HepG2 (cell line): ENCODE measurements around the gene METTL15. TPM values are rescaled to one million over a fixed set of nuclear protein-coding genes. Genes with fewer than 3 reads are reported as not detected.

Experiments
- ATAC-seq: fragments of 200-7000 bp; cut with Tn5 transposase; 3 replicates; pipeline ENCODE4 v1.9.1; 2020; ENCODE audit warnings: mild to moderate bottlenecking, moderate library complexity
- BruUV-seq: library from RNA; stranded (reverse); fragments of 400-500 nt; replicated peaks from 2 replicates; lab custom pipeline; 2021; lab: Mats Ljungman, UMichigan
- CTCF ChIA-PET: fragments of 300-600 bp; formaldehyde crosslinking; extraction: SDS; loops from one replicate; lab custom pipeline; 2021; ENCODE audit warnings: low total read pairs, inconsistent platforms, low intra/inter-chr PET ratio; lab: Yijun Ruan, JAX
- POLR2A ChIA-PET: fragments of 350-600 bp; sonication (Branson Sonifier 250); formaldehyde crosslinking; loops from one replicate; lab custom pipeline; 2020; ENCODE audit warnings: antibody characterized with exemption, inconsistent platforms; lab: Yijun Ruan, JAX
- DNase-seq: peaks from one replicate; pipeline ENCODE4 v3.0.0-alpha.2; 2015; ENCODE audit warnings: low spot score
- FAIRE-seq: peaks from 3 replicates; lab custom pipeline; 2011; peaks lifted over from hg19 to GRCh38; lab: Jason Lieb, UNC
- H2AFZ ChIP-seq: one replicate; pipeline ENCODE4 v1.6.1; 2011; ENCODE audit warnings: low read length, inconsistent platforms
- H3K27ac ChIP-seq: fragments of 300-600 bp; 3 replicates; pipeline ENCODE4 v1.8.0; 2011; ENCODE audit warnings: mixed run types, mild to moderate bottlenecking, mixed read lengths, low read length, inconsistent platforms; ENCODE audit not compliant: insufficient read depth; ENCODE audit errors: extremely low read length
- H3K27me3 ChIP-seq, 2 experiments: fragments of 200-600 bp in 1 of 2; 2 replicates in 1 of 2; 3 replicates in 1 of 2; pipeline versions ENCODE4 v1.6.0 to v1.8.0; 2011; ENCODE audit warnings: low read length in 2 of 2, mild to moderate bottlenecking in 2 of 2, moderate library complexity in 2 of 2, inconsistent platforms in 1 of 2; ENCODE audit not compliant: insufficient read depth in 2 of 2, control insufficient read depth in 1 of 2
- H3K36me3 ChIP-seq, 2 experiments: fragments of 200-600 bp in 1 of 2; replicated peaks in 1 of 2; 2 replicates in 1 of 2; 3 replicates in 1 of 2; pipeline versions ENCODE4 v1.5.1 to v1.8.0; 2011; ENCODE audit warnings: low read length in 2 of 2, inconsistent platforms in 1 of 2; ENCODE audit not compliant: insufficient read depth in 2 of 2, control insufficient read depth in 1 of 2
- H3K4me1 ChIP-seq: 2 replicates; pipeline ENCODE4 v1.5.1; 2012; ENCODE audit warnings: low read length, inconsistent platforms; ENCODE audit not compliant: insufficient read depth
- H3K4me2 ChIP-seq: 2 replicates; pipeline ENCODE4 v1.6.0; 2011; ENCODE audit warnings: low read depth, low read length, inconsistent platforms
- H3K4me3 ChIP-seq, 3 experiments: fragments of 200-600 bp in 1 of 3; sonication (generic), shearing (Covaris generic) in 1 of 3; replicated peaks in 1 of 3; 2 replicates each; pipeline ENCODE4 v1.5.1; 2011 to 2016; ENCODE audit warnings: low read length in 3 of 3, inconsistent platforms in 2 of 3, low read depth in 2 of 3, mild to moderate bottlenecking in 2 of 3, control low read depth in 1 of 3, mixed read lengths in 1 of 3; ENCODE audit not compliant: insufficient read depth in 1 of 3
- H3K79me2 ChIP-seq: one replicate; pipeline ENCODE4 v1.6.1; 2011; ENCODE audit warnings: low read length, inconsistent platforms; ENCODE audit not compliant: insufficient read depth
- H3K9ac ChIP-seq: 2 replicates; pipeline ENCODE4 v1.6.0; 2011; ENCODE audit warnings: mild to moderate bottlenecking, low read depth, low read length, inconsistent platforms; ENCODE audit not compliant: insufficient read depth
- H3K9me3 ChIP-seq: 2 replicates; pipeline ENCODE4 v1.5.1; 2012; ENCODE audit warnings: mild to moderate bottlenecking, low read length
- H4K20me1 ChIP-seq: 2 replicates; pipeline ENCODE4 v1.6.0; 2011; ENCODE audit warnings: inconsistent platforms, mild to moderate bottlenecking, low read length, moderate library complexity; ENCODE audit not compliant: insufficient read depth
- FLYWCH1 ChIP-seq: sonication (generic); formaldehyde crosslinking; IDR thresholded peaks from 2 replicates; pipeline ENCODE4 v1.8.1; 2023; ENCODE audit warnings: mild to moderate bottlenecking, missing genetic modification reagents
- GTF2F1 ChIP-seq: fragments of 150-350 bp; IDR thresholded peaks from 2 replicates; pipeline ENCODE4 v1.6.1; 2014; ENCODE audit warnings: low read length
- MAX ChIP-seq: IDR thresholded peaks from 2 replicates; pipeline ENCODE4 v1.6.1; 2012; ENCODE audit warnings: inconsistent platforms
- NFKBIZ ChIP-seq: IDR thresholded peaks from 2 replicates; pipeline ENCODE4 v1.6.1; 2018; ENCODE audit warnings: missing genetic modification reagents, missing compliant biosample characterization
- NR2C2 ChIP-seq: sonication (generic); formaldehyde crosslinking; IDR thresholded peaks from 2 replicates; pipeline ENCODE4 v1.4.0; 2020; ENCODE audit warnings: missing genetic modification reagents, mild to moderate bottlenecking, moderate library complexity, borderline replicate concordance
- PATZ1 ChIP-seq: sonication (generic); formaldehyde crosslinking; IDR thresholded peaks from 2 replicates; pipeline ENCODE4 v1.4.0; 2020; ENCODE audit warnings: missing genetic modification reagents
- RCOR2 ChIP-seq: IDR thresholded peaks from 2 replicates; pipeline ENCODE4 v1.6.1; 2016; ENCODE audit warnings: missing biosample characterization, missing genetic modification reagents
- ZBTB38 ChIP-seq: sonication (generic); formaldehyde crosslinking; IDR thresholded peaks from 2 replicates; pipeline ENCODE4 v1.5.1; 2020; ENCODE audit warnings: mild to moderate bottlenecking, missing genetic modification reagents
- ZNF281 ChIP-seq: sonication (generic); formaldehyde crosslinking; IDR thresholded peaks from 2 replicates; pipeline ENCODE4 v1.4.0; 2020; ENCODE audit warnings: missing genetic modification reagents, borderline replicate concordance
- WGBS: methylation state at CpG from one replicate; pipeline ENCODE4 v1.1.6; 2017; ENCODE audit warnings: low lambda C conversion rate; 5-methylcytosine and 5-hydroxymethylcytosine counted together
- in situ Hi-C: cut with HindIII; loops from 2 replicates; pipeline ENCODE4 v1.10.0; 2017; ENCODE audit warnings: low pct_unique_long_range_greater_than_20kb; ENCODE audit not compliant: extremely low pct_ligation_motif_present
- intact Hi-C: fragments of 100-400 bp; cut with micrococcal nuclease; formaldehyde crosslinking; loops from one replicate; pipeline ENCODE4 v1.10.0; 2022; ENCODE audit not compliant: unreplicated experiment
- polyA plus RNA-seq, 8 experiments: library from polyadenylated mRNA; depleted of rRNA in 3 of 8; stranded (reverse) in 7 of 8; unstranded in 1 of 8; fragments of >200 nt; fragmentation: Illumina TruSeq in 4 of 8; extraction: Trizol in 4 of 8; gene quantifications; 2 replicates each; pipeline versions ENCODE4 v1.2.1 to v1.2.3, GENCODE V29; 2011 to 2016; ENCODE audit warnings: low read depth in 4 of 8, missing spikeins in 1 of 8, mixed read lengths in 1 of 8; ENCODE audit not compliant: insufficient read depth in 1 of 8
- total RNA-seq, 5 experiments: library from RNA; depleted of rRNA; stranded (reverse); fragments of >200 nt; fragmentation: Illumina TruSeq; extraction: Trizol; gene quantifications; 2 replicates each; pipeline ENCODE4 v1.2.3, GENCODE V29; 2016; ENCODE audit warnings: low read depth in 1 of 5
- TF ChIP-seq, protein P1 (sequence below): sonication (generic); formaldehyde crosslinking; IDR thresholded peaks from one replicate; pipeline ENCODE4 v1.5.1; 2020; ENCODE audit warnings: mild to moderate bottlenecking, missing genetic modification reagents; ENCODE audit errors: not compliant biosample characterization

METTL15 gene
- total and polyA plus RNA-seq, 2 of the 13 experiments (the other 11 are each of a cell fraction or from before 2014, with no cell fraction given): 6.5 to 14.0 TPM

- Histone ChIP-seq H3K36me3 (peaks cover 0 to 7% of the 10 kb centered on the region in 2 experiments; a peak in 3 of 5 replicates), H4K20me1 (no peaks in the 10 kb centered on the region), H3K9me3 (no peaks in the 10 kb centered on the region), H3K27me3 (no peaks in the 10 kb centered on the region; a peak in 1 of 5 replicates), H3K4me3 (peak overlapping the region; percentile 76 to 89 (median 84)), H3K79me2 (peaks cover 68% of the 10 kb centered on the region), H3K9ac (peak overlapping the region; percentile 88), H3K4me2 (peak overlapping the region; percentile 74), H2AFZ (peak overlapping the region; percentile 81), H3K27ac (peak overlapping the region; percentile 83), H3K4me1 (peaks cover 46% of the 10 kb centered on the region)
- in situ Hi-C loops: no loop called here
- TSS peak; percentile 64 for BruUV-seq
- POLR2A ChIA-PET: no interaction called here
- DNase-seq: peak; percentile 68
- 0% methylated on average over 19 of the region's 31 CpGs for WGBS
- CTCF ChIA-PET: no interaction called here
- peak; percentile 32 for FAIRE-seq
- intact Hi-C loops: no loop called here
- ATAC-seq: peak; percentile 78
- TF ChIP-seq FLYWCH1 (CRISPR knock-in tag): no peak
- no peak for TF ChIP-seq GTF2F1
- TF ChIP-seq PATZ1: peak; percentile 67
- peak; percentile 66 for TF ChIP-seq NR2C2 (CRISPR knock-in tag)
- TF ChIP-seq NFKBIZ (CRISPR knock-in tag): peak; percentile 65; the same call in 1 of the 2 replicates
- peak; percentile 91 for TF ChIP-seq MAX
- peak; percentile 90 for TF ChIP-seq ZBTB38
- TF ChIP-seq ZNF281: peak; percentile 54; the same call in 1 of the 2 replicates
- TF ChIP-seq, protein P1, sequence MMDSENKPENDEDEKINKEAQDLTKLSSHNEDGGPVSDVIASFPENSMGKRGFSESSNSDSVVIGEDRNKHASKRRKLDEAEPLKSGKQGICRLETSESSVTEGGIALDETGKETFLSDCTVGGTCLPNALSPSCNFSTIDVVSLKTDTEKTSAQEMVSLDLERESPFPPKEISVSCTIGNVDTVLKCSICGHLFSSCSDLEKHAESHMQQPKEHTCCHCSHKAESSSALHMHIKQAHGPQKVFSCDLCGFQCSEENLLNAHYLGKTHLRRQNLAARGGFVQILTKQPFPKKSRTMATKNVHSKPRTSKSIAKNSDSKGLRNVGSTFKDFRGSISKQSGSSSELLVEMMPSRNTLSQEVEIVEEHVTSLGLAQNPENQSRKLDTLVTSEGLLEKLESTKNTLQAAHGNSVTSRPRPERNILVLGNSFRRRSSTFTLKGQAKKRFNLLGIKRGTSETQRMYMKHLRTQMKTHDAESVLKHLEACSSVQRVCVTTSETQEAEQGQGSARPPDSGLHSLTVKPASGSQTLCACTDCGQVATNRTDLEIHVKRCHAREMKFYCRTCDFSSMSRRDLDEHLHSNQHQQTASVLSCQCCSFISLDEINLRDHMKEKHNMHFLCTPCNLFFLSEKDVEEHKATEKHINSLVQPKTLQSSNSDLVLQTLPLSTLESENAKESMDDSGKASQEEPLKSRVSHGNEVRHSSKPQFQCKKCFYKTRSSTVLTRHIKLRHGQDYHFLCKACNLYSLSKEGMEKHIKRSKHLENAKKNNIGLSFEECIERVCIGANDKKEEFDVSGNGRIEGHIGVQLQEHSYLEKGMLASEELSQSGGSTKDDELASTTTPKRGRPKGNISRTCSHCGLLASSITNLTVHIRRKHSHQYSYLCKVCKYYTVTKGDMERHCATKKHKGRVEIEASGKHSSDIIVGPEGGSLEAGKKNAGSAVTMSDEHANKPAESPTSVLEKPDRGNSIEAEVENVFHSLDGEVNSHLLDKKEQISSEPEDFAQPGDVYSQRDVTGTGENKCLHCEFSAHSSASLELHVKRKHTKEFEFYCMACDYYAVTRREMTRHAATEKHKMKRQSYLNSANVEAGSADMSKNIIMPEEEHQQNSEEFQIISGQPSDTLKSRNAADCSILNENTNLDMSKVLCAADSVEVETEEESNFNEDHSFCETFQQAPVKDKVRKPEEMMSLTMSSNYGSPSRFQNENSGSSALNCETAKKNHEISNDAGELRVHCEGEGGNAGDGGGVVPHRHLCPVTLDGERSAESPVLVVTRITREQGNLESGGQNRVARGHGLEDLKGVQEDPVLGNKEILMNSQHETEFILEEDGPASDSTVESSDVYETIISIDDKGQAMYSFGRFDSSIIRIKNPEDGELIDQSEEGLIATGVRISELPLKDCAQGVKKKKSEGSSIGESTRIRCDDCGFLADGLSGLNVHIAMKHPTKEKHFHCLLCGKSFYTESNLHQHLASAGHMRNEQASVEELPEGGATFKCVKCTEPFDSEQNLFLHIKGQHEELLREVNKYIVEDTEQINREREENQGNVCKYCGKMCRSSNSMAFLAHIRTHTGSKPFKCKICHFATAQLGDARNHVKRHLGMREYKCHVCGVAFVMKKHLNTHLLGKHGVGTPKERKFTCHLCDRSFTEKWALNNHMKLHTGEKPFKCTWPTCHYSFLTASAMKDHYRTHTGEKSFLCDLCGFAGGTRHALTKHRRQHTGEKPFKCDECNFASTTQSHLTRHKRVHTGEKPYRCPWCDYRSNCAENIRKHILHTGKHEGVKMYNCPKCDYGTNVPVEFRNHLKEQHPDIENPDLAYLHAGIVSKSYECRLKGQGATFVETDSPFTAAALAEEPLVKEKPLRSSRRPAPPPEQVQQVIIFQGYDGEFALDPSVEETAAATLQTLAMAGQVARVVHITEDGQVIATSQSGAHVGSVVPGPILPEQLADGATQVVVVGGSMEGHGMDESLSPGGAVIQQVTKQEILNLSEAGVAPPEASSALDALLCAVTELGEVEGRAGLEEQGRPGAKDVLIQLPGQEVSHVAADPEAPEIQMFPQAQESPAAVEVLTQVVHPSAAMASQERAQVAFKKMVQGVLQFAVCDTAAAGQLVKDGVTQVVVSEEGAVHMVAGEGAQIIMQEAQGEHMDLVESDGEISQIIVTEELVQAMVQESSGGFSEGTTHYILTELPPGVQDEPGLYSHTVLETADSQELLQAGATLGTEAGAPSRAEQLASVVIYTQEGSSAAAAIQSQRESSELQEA (CRISPR knock-in tag): no peak
- no peak for TF ChIP-seq RCOR2 (CRISPR knock-in tag)
Measured at GRCh38 chr11:28110108-28110820, 2.1 kb downstream of the METTL15 start.
